RCC 7860 (cell line): ENCODE measurements around the gene SFMBT2.
"Not testable (repeated sequence)": the region's sequence is repeated elsewhere in the genome, so short reads cannot be mapped to it uniquely, and the experiment has no call there.

ENCODE experiments used
- DNase-seq: peaks from one replicate; pipeline ENCODE4 v3.0.0-alpha.2; 2015; ENCODE audit warnings: low spot score
- FAIRE-seq: peaks from 2 replicates; lab custom pipeline; 2012; peaks lifted over from hg19 to GRCh38; lab: Jason Lieb, UNC

SFMBT2 gene

DNA sequence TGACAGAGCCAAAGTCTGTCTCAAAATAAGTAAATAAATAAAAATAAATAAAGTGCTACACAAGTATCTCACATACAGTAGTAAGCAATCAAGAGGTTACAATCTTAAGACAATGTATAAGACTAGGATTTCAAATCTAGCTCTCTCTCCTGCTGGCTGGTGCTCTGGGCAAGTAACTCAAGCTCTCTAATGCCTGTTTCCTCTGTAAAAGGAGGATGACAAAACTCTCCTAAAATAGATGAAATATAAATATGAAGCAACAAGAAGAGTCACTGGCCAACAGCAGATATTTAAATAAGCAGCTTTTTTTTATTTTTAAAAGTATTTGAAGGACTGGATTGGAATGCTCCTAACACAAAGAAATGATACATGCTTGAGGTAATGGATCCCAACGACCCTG is 7.2 kb downstream of the SFMBT2 start:
- no peak for FAIRE-seq
- no peak for DNase-seq

DNA sequence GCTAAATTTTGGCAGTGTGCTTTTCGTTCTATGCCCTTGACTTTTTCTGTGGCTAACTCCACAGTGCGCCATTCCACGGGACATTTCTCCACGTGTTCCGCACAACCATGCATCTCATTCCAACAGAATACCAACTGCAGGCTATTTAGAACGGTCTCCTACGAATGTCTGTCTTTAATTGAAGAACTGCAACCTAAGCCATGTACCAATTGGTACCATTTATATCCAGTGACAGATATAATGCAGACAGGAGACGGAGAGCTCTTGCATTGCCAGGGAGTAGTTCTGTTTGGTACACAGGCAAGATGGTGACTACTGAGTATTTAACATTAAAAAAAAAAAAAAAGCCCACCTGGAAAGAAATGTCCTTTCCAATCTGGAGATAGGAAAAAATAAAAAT is 9.1 kb downstream of the SFMBT2 start:
- no peak for FAIRE-seq
- no peak for DNase-seq

- FAIRE-seq (no peak), DNase-seq (no peak)
These were observed 9.7 kb downstream of the SFMBT2 start for GRCh38 chr10:7401156-7401555.

DNA sequence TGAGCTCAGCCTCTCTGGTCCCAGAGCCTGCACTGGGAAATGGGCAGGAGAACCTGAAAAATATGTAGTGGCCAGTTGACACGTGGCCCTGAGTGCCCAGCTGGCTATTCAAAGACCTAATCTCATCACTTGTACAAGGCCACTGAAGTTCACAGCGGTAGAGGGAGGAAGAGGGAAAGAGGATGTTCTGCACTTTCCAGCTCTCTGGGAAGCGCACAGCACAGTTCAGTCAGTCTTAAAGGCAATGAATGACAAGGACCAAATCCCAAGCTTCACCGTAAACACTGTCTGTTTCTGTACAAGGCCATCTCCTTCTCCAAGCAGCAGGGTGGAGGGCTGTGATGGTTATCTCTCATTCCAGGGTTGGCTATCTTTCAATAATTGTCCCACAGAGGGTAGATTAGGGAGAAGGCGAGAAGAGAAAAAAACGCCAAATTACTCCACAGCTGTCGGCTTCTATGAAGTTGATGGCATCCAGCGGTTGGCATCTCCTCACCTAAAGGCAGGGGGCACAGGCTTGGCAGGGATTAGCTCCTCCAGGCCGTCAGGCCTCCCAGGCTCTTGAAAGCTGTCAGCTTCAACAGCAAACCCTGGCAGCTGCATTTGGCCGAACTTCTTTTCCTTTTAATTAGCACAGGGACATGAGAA is 10.6 kb downstream of the SFMBT2 start:
- DNase-seq (no peak), FAIRE-seq (no peak)

- no peak for FAIRE-seq
- DNase-seq = no peak
These were observed 11.3 kb downstream of the SFMBT2 start for GRCh38 chr10:7399533-7399932.

DNA sequence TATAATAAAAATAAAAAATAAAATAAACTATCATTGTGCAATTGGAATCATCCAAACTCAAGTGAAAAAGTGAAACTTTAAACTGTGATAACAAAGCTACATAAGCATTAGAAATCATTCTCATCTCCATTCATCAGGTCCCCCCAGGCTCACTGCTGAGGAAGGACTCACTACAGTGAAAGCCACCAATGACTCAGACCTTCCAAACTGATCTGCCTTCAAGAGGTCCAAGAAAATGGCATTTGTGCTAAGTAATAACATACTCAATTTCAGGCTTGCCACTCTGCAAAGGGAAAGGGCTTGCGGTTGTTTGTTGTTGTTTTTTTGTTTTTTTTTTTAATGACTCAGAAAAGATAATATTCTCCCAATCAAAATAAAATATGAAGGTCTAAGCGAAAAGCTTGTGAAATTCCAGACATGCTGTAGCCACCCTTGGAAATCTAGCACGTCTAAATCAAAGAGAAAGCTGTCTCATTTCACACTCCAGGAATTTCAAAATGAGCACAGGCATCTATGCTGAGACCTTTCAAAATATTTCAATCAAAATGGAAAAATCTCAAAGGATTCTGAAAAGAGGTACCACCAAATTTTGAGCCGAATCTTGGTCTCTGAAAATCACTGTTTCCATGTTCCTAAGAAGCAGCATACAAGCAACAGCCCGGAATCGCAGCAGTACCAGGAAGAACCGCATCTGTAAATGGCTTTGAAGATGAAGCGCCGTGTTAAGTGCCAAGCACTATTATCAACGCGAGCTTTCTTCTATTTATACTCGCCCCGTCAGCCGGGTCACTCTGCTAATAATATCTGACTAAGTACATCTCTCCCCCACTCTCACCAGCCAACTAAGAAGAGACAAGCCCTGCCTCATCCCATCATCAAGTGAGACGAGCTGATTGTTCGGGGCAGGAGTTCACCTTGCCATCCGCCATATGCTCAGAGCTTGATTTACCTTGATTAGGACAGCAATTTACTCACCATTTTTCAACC is 13.5 kb downstream of the SFMBT2 start:
- no peak for FAIRE-seq
- no peak for DNase-seq

DNA sequence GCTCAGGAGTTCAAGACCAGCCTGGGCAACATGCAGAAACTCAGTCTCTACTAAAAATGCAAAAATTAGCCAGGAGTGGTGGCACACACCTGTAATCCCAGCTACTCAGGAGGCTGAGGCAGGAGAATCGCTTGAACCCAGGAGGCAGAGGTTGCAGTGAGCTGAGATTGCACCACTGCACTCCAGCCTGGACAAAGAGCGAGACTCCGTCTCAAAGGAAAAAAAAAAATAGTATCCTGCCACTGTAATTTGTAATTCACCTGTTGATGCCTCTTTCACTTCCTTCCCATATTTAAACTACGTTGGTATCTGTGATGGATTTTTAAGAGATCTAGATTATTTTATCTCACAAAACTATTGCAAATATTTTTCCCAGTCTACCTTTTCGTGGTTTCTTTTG is 18.5 kb downstream of the SFMBT2 start:
- FAIRE-seq, DNase-seq: not testable (repeated sequence)

GRCh38 chr10:7391748-7392147 is 19.1 kb downstream of the SFMBT2 start:
- DNase-seq (no peak), FAIRE-seq (no peak)

DNA sequence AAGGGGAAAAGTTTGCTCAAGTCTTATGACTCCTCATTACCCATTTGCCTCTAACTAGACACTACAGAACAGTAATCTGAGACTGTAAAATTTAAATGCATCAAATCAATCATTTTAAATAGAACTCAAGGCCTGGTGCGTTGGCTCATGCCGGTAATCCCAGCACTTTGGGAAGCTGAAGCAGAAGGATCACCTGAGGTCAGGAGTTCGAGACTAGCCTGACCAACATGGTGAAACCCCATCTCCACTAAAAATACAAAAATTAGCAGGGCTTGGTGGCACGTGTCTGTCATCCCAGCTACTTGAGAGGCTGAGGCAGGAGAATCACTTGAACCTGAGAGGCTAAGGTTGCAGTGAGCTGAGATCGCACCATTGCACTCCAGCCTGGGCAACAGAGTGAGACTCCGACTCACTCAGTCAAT is 20.1 kb downstream of the SFMBT2 start:
- DNase-seq, FAIRE-seq: not testable (repeated sequence)

GRCh38 chr10:7389844-7390243 is 21.0 kb downstream of the SFMBT2 start:
- no peak for FAIRE-seq

GRCh38 chr10:7389346-7389745 is 21.5 kb downstream of the SFMBT2 start:
- DNase-seq (no peak), FAIRE-seq (no peak)

More at GRCh38 chr10:7389844-7390243, 21.0 kb downstream of the SFMBT2 start:
- DNase-seq = no peak

- FAIRE-seq (no peak), DNase-seq (no peak)
These were observed 22.2 kb downstream of the SFMBT2 start for GRCh38 chr10:7388602-7389001.

DNA sequence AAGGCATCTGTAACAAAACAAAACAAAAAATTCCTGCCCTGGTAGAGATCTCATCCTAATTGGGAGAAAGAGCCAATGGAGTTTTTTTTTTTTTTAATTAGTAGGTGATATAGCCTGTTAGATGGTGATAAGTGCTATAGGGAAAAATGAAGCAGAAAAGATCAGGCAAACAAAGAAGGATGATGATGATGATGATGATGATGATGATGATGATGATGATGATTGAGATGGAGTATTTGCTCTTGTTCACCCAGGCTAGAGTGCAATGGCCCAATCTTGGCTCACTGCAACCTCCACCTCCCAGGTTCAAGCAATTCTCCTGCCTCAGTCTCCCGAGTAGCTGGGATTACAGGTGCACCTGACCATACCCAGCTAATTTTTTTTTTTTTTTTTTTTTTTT is 22.7 kb downstream of the SFMBT2 start:
- DNase-seq, FAIRE-seq: not testable (repeated sequence)

GRCh38 chr10:7385114-7385513 is 25.7 kb downstream of the SFMBT2 start:
- no peak for DNase-seq
- no peak for FAIRE-seq

GRCh38 chr10:7383442-7383841 is 27.4 kb downstream of the SFMBT2 start:
- DNase-seq = no peak
- FAIRE-seq = no peak

GRCh38 chr10:7380704-7381241 is 30.1 kb downstream of the SFMBT2 start:
- FAIRE-seq (no peak), DNase-seq (no peak)

DNA sequence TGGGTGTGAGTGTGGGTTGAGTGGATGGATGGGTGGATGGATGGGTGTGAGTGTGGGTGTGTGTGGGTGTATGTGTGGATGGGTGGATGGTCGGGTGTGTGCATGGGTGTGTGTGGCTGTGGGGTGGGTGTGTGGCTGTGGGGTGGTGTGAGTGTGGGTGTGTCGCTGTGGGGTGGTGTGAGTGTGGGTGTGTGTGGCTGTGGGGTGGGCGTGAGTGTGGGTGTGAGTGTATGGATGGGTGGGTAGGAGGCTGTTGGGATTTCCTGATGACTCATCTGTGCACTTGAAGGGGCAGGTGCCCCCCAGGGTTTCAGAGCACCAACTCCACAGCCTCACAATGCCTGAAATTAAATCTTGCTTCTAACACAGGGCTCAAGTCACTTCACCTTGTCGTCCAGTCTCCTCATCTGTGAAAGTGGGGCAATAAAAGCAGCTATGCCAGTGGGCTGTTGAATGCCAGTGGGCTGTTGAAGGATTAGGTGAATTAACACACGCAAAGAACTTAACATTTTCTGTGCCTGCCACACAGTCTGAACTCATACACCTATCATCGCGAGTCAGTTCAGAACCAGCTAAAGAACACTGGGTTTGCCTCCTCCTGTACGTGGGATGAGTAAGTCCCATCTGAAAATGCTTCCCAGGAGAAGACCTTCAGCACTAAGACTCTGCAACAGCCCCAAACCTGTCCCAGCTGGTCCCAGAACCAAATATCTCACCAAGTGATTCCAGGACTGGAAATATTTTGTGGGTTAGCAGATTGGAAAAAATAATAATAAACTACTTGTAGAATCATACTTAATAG is 32.0 kb downstream of the SFMBT2 start:
- no peak for FAIRE-seq
- no peak for DNase-seq

DNA sequence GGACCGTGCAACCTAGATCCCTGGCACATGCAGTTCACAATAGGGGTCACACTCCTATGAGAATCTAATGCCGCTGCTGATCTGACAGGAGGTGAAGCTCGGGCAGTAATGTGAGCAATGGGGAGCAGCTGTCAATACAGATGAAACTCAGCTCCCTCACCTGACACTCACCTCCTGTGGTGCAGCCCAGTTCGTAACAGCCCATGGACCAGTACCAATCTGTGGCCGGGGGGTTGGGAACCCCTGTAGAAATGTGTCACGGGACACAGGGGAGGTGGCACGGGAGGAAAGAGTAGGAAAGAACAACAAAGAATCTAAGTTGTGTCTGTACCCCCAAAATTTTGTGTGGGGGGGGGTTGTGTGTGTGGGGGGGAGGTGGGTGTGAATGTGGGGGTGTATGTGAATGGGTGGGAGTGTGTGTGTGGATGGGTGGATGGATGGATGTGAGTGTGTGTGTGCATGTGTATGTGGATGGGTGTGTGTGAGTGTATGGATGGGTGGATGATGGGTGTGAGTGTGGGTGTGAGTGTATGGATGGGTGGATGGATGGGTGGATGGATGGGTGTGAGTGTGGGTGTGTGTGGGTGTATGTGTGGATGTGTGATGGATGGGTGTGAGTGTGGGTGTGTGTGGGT is 33.1 kb downstream of the SFMBT2 start:
- no peak for DNase-seq

GRCh38 chr10:7374795-7375194 is 36.0 kb downstream of the SFMBT2 start:
- FAIRE-seq = no peak
- DNase-seq = no peak

More for the DNA sequence above, 33.1 kb downstream of the SFMBT2 start:
- no peak for FAIRE-seq

GRCh38 chr10:7373039-7373438 is 37.8 kb downstream of the SFMBT2 start:
- FAIRE-seq (no peak), DNase-seq (no peak)
